Measurements from ENCODE around the gene NAV2.

GRCh38 chr11:19862091-19862490 is 149.5 kb downstream of the NAV2 start:
- TF ChIP-seq, protein P1, sequence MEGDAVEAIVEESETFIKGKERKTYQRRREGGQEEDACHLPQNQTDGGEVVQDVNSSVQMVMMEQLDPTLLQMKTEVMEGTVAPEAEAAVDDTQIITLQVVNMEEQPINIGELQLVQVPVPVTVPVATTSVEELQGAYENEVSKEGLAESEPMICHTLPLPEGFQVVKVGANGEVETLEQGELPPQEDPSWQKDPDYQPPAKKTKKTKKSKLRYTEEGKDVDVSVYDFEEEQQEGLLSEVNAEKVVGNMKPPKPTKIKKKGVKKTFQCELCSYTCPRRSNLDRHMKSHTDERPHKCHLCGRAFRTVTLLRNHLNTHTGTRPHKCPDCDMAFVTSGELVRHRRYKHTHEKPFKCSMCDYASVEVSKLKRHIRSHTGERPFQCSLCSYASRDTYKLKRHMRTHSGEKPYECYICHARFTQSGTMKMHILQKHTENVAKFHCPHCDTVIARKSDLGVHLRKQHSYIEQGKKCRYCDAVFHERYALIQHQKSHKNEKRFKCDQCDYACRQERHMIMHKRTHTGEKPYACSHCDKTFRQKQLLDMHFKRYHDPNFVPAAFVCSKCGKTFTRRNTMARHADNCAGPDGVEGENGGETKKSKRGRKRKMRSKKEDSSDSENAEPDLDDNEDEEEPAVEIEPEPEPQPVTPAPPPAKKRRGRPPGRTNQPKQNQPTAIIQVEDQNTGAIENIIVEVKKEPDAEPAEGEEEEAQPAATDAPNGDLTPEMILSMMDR (optimal IDR thresholded peaks at IDR 0.05 in 1 of 3, IDR thresholded peaks at IDR 0.05 in 1 of 3, conservative IDR thresholded peaks at IDR 0.05 in 1 of 3; ENCODE audit: extremely low read depth in 1 of 3, insufficient read depth in 2 of 3, low read length in 3 of 3): no peak
- TF ChIP-seq EZH2 (IDR thresholded peaks at IDR 0.05; ENCODE audit: low read length): no peak
